ENCODE measurements around the gene MARCHF11.

- TF ChIP-seq CTCF (IDR thresholded peaks at IDR 0.05) (no peak), ZFX (IDR thresholded peaks at IDR 0.05; ENCODE audit: borderline replicate concordance) (no peak)
Observed at GRCh38 chr5:16225927-16226326, 46.3 kb upstream of the MARCHF11 start.
